ENCODE results near the gene CYP2S1.

The CYP2S1 gene

DNA sequence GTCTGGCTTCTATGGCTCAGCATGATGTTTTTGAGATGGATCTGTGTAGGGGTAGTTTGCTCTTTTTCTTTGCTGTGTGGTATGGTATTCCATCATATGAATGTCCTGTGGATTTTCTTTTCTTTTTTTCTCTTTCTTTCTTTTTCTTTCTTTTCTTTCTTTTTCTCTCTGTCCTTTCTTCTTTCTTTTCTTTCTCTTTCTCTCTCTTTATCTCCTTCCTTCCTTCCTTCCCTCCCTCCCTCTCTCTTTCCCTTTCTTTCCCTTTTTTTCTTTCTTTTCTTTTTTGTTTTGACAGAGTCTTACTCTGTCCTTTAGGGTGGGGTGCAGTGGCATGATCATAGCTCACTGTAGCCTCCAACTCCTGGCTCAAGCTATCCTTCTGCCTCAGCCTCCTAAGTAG, 62.2 kb downstream of the CYP2S1 start:
- Histone ChIP-seq H3K36me3 (replicated peaks; ENCODE audit: low read depth, low read length) (no peaks in the 10 kb centered on the region), H3K9me3 (ENCODE audit: insufficient read depth, low read length) (no peaks in the 10 kb centered on the region), H3K27me3 (ENCODE audit: low read depth, low read length) (peaks cover 18% of the 10 kb centered on the region), H3K4me3 (ENCODE audit: low read length) (no peak overlapping the region), H4K20me1 (ENCODE audit: insufficient read depth, low read length) (no peaks in the 10 kb centered on the region), H3K79me2 (ENCODE audit: low read length) (no peaks in the 10 kb centered on the region), H3K27ac (ENCODE audit: low read length) (no peak overlapping the region), H2AFZ (ENCODE audit: low read depth, low read length) (no peak overlapping the region), H3K9ac (ENCODE audit: low read length) (no peak overlapping the region), H3K4me1 (ENCODE audit: low read length) (no peaks in the 10 kb centered on the region), H3K4me2 (ENCODE audit: low read length) (no peak overlapping the region)
- TF ChIP-seq EZH2phosphoT487 (IDR thresholded peaks at IDR 0.05; ENCODE audit: low read depth) = no peak
- TF ChIP-seq, protein P1, sequence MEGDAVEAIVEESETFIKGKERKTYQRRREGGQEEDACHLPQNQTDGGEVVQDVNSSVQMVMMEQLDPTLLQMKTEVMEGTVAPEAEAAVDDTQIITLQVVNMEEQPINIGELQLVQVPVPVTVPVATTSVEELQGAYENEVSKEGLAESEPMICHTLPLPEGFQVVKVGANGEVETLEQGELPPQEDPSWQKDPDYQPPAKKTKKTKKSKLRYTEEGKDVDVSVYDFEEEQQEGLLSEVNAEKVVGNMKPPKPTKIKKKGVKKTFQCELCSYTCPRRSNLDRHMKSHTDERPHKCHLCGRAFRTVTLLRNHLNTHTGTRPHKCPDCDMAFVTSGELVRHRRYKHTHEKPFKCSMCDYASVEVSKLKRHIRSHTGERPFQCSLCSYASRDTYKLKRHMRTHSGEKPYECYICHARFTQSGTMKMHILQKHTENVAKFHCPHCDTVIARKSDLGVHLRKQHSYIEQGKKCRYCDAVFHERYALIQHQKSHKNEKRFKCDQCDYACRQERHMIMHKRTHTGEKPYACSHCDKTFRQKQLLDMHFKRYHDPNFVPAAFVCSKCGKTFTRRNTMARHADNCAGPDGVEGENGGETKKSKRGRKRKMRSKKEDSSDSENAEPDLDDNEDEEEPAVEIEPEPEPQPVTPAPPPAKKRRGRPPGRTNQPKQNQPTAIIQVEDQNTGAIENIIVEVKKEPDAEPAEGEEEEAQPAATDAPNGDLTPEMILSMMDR (IDR thresholded peaks at IDR 0.05; ENCODE audit: low read depth, low read length) = no peak

Measured in OCI-LY3 (cell line).